Parathyroid adenoma (tissue), 2 donors: Measurements from ENCODE around the gene TMTC3.

Source experiments
- H2AFZ ChIP-seq: fragments of 300-600 bp; sonication (generic); one replicate; pipeline ENCODE4 v1.7.0; 2017; ENCODE audit warnings: antibody characterized with exemption, mild to moderate bottlenecking
- H3K27ac ChIP-seq: fragments of 300-600 bp; sonication (generic); one replicate; pipeline ENCODE4 v1.7.0; 2017
- H3K27me3 ChIP-seq: fragments of 300-600 bp; sonication (generic); one replicate; pipeline ENCODE4 v1.7.0; 2017; ENCODE audit warnings: low read length; ENCODE audit not compliant: control insufficient read depth, insufficient read depth
- H3K36me3 ChIP-seq: fragments of 300-600 bp; sonication (generic); one replicate; pipeline ENCODE4 v1.7.0; 2017; ENCODE audit warnings: low read length; ENCODE audit not compliant: control insufficient read depth, insufficient read depth
- H3K4me1 ChIP-seq: fragments of 300-600 bp; sonication (generic); one replicate; pipeline ENCODE4 v1.7.0; 2017; ENCODE audit warnings: control low read depth
- H3K4me2 ChIP-seq: fragments of 300-600 bp; sonication (generic); one replicate; pipeline ENCODE4 v1.7.0; 2017; ENCODE audit warnings: low read length
- H3K4me3 ChIP-seq: fragments of 300-600 bp; sonication (generic); one replicate; pipeline ENCODE4 v1.7.0; 2017; ENCODE audit warnings: low read depth, low read length
- H3K79me2 ChIP-seq: fragments of 300-600 bp; sonication (generic); one replicate; pipeline ENCODE4 v1.7.0; 2017; ENCODE audit warnings: control low read depth
- H3K9ac ChIP-seq: fragments of 300-600 bp; sonication (generic); one replicate; pipeline ENCODE4 v1.7.0; 2017; ENCODE audit warnings: mild to moderate bottlenecking
- H3K9me3 ChIP-seq: fragments of 300-600 bp; sonication (generic); one replicate; pipeline ENCODE4 v1.7.0; 2017; ENCODE audit warnings: low read length; ENCODE audit not compliant: control insufficient read depth
- CTCF ChIP-seq: fragments of 300-600 bp; sonication (generic); IDR thresholded peaks from one replicate; pipeline ENCODE4 v1.7.0; 2017; ENCODE audit warnings: antibody characterized with exemption, mild to moderate bottlenecking
- donor health status: primary hyperparathyroidism.

The TMTC3 gene

GRCh38 chr12:88144546-88145468, 2.7 kb downstream of the TMTC3 start:
- no peaks in the 10 kb centered on the region for H3K36me3 ChIP-seq
- H3K4me2 ChIP-seq = no peak overlapping the region
- H3K4me3 ChIP-seq = no peak overlapping the region
- H3K27me3 ChIP-seq = no peaks in the 10 kb centered on the region
- H3K4me1 ChIP-seq = no peaks in the 10 kb centered on the region
- H3K27ac ChIP-seq = no peak overlapping the region
- no peak overlapping the region for H2AFZ ChIP-seq
- H3K79me2 ChIP-seq = peaks cover 9% of the 10 kb centered on the region
- TF ChIP-seq CTCF = no peak
- no peak overlapping the region for H3K9ac ChIP-seq
- H3K9me3 ChIP-seq = no peaks in the 10 kb centered on the region

GRCh38 chr12:88145567-88146505, 3.7 kb downstream of the TMTC3 start:
- Histone ChIP-seq H3K36me3 (no peaks in the 10 kb centered on the region), H3K27me3 (no peaks in the 10 kb centered on the region), H3K4me1 (no peaks in the 10 kb centered on the region), H3K4me3 (no peak overlapping the region), H2AFZ (no peak overlapping the region), H3K4me2 (no peak overlapping the region), H3K79me2 (peaks cover 9% of the 10 kb centered on the region), H3K27ac (no peak overlapping the region), H3K9ac (no peak overlapping the region), H3K9me3 (no peaks in the 10 kb centered on the region)
- no peak for TF ChIP-seq CTCF

- H3K79me2 ChIP-seq = no peaks in the 10 kb centered on the region
- no peak overlapping the region for H3K27ac ChIP-seq
- no peaks in the 10 kb centered on the region for H3K27me3 ChIP-seq
- H3K4me1 ChIP-seq = no peaks in the 10 kb centered on the region
- no peaks in the 10 kb centered on the region for H3K9me3 ChIP-seq
- no peak overlapping the region for H3K9ac ChIP-seq
- H3K4me2 ChIP-seq = no peak overlapping the region
- no peak overlapping the region for H3K4me3 ChIP-seq
- H3K36me3 ChIP-seq = no peaks in the 10 kb centered on the region
- H2AFZ ChIP-seq = no peak overlapping the region
- no peak for TF ChIP-seq CTCF
Observed at GRCh38 chr12:88150063-88150462, 8.0 kb downstream of the TMTC3 start.

GRCh38 chr12:88153959-88154358, 11.9 kb downstream of the TMTC3 start:
- no peak for TF ChIP-seq CTCF
- no peaks in the 10 kb centered on the region for H3K4me1 ChIP-seq
- H3K4me2 ChIP-seq = no peak overlapping the region
- H3K79me2 ChIP-seq = peaks cover 2% of the 10 kb centered on the region
- no peaks in the 10 kb centered on the region for H3K36me3 ChIP-seq
- no peak overlapping the region for H3K27ac ChIP-seq
- H3K4me3 ChIP-seq = no peak overlapping the region
- no peaks in the 10 kb centered on the region for H3K27me3 ChIP-seq
- no peak overlapping the region for H2AFZ ChIP-seq
- no peak overlapping the region for H3K9ac ChIP-seq
- H3K9me3 ChIP-seq = no peaks in the 10 kb centered on the region
